ENCODE data around the gene ERN1.
"Not testable (repeated sequence)": the region's sequence is repeated elsewhere in the genome, so short reads cannot be mapped to it uniquely, and the experiment has no call there.

Gene ERN1

GRCh38 chr17:64129765-64130558 is at the start of gene ERN1:
Gene ERN1 (minus strand): TSS chr17:64130144. CDS start chr17:64130029, 115 bp downstream.
- DNase-seq (ENCODE audit: low read depth): peak; percentile 89
- TF ChIP-seq CTCF (conservative IDR thresholded peaks at IDR 0.05; ENCODE audit: control insufficient read depth, insufficient read depth, low read depth, low read length): no peak

GRCh38 chr17:64179024-64179423 is 49.1 kb upstream of the ERN1 start:
- H3K4me3 ChIP-seq (ENCODE audit: control insufficient read depth, low read depth, low read length); DNase-seq (ENCODE audit: low read depth): not testable (repeated sequence)

More at GRCh38 chr17:64129765-64130558, at the start of gene ERN1:
- peak within 1 kb of the TSS; percentile 72 for H3K4me3 ChIP-seq (ENCODE audit: control insufficient read depth, low read depth, low read length)

- no peak for DNase-seq (ENCODE audit: low read depth)
- TF ChIP-seq CTCF (conservative IDR thresholded peaks at IDR 0.05; ENCODE audit: control insufficient read depth, insufficient read depth, low read depth, low read length): no peak
- H3K4me3 ChIP-seq (ENCODE audit: control insufficient read depth, low read depth, low read length): no peak overlapping the region
These were observed 48.3 kb upstream of the ERN1 start for GRCh38 chr17:64178011-64178825.

GRCh38 chr17:64177311-64178010 is 47.5 kb upstream of the ERN1 start:
- no peak for TF ChIP-seq CTCF (conservative IDR thresholded peaks at IDR 0.05; ENCODE audit: control insufficient read depth, insufficient read depth, low read depth, low read length)
- no peak for DNase-seq (ENCODE audit: low read depth)
- H3K4me3 ChIP-seq (ENCODE audit: control insufficient read depth, low read depth, low read length): no peak overlapping the region

- H3K4me3 ChIP-seq (ENCODE audit: control insufficient read depth, low read depth, low read length): no peak overlapping the region
- DNase-seq (ENCODE audit: low read depth): no peak
- TF ChIP-seq CTCF (conservative IDR thresholded peaks at IDR 0.05; ENCODE audit: control insufficient read depth, insufficient read depth, low read depth, low read length): no peak
These were observed 46.6 kb upstream of the ERN1 start for GRCh38 chr17:64176556-64176955.

GRCh38 chr17:64174686-64175456 is 44.9 kb upstream of the ERN1 start:
- peak; percentile 86 for DNase-seq (ENCODE audit: low read depth)
- no peak overlapping the region for H3K4me3 ChIP-seq (ENCODE audit: control insufficient read depth, low read depth, low read length)
- no peak for TF ChIP-seq CTCF (conservative IDR thresholded peaks at IDR 0.05; ENCODE audit: control insufficient read depth, insufficient read depth, low read depth, low read length)
